CD4-positive, alpha-beta T cell (primary cell): ENCODE measurements around the gene SPOCD1. TPM values are rescaled to one million over a fixed set of nuclear protein-coding genes. Genes with fewer than 3 reads are reported as not detected.

Experiments
- ATAC-seq: fragments of 200-7000 bp; cut with Tn5 transposase; one replicate; pipeline ENCODE4 v1.10.0; 2022; ENCODE audit warnings: mild to moderate bottlenecking; ENCODE audit not compliant: poor library complexity
- CTCF ChIA-PET: fragments of 350-600 bp; sonication (Branson Sonifier 250); formaldehyde crosslinking; loops from one replicate; lab custom pipeline; 2021; ENCODE audit warnings: antibody characterized with exemption, inconsistent platforms; lab: Charles Lee
- POLR2A ChIA-PET: fragments of 350-600 bp; sonication (Branson Sonifier 250); formaldehyde crosslinking; loops from one replicate; lab custom pipeline; 2021; ENCODE audit warnings: antibody characterized with exemption, inconsistent platforms; lab: Charles Lee
- DNase-seq, 14 experiments: peaks; one replicate each; pipeline ENCODE4 v3.0.0-alpha.2; 2013 to 2020; ENCODE audit warnings: mixed read lengths in 2 of 14
- H3K27ac ChIP-seq, 2 donors: one replicate each; pipeline versions ENCODE4 v1.5.1 to v1.7.0; 2013; ENCODE audit warnings: low read length in 2 of 2, low read depth in 1 of 2, mild to moderate bottlenecking in 1 of 2
- H3K27me3 ChIP-seq, 2 experiments: 1 replicate in 1 of 2; 2 replicates in 1 of 2; pipeline versions ENCODE4 v1.6.1 to v1.7.0; 2013; ENCODE audit warnings: low read length in 2 of 2, control low read depth in 1 of 2, mild to moderate bottlenecking in 1 of 2, moderate library complexity in 1 of 2; ENCODE audit not compliant: insufficient read depth in 2 of 2, control insufficient read depth in 1 of 2
- H3K36me3 ChIP-seq: one replicate; pipeline ENCODE4 v1.6.1; 2013; ENCODE audit warnings: low read length, control low read depth; ENCODE audit not compliant: insufficient read depth
- H3K4me1 ChIP-seq: one replicate; pipeline ENCODE4 v1.6.1; 2013; ENCODE audit warnings: low read length, control low read depth; ENCODE audit not compliant: insufficient read depth
- H3K4me3 ChIP-seq: one replicate; pipeline ENCODE4 v1.5.1; 2013; ENCODE audit warnings: mild to moderate bottlenecking, low read length, moderate library complexity
- H3K9me3 ChIP-seq, 2 experiments: 1 replicate in 1 of 2; 2 replicates in 1 of 2; pipeline versions ENCODE4 v1.6.1 to v1.7.0; 2013; ENCODE audit warnings: low read length in 2 of 2, mild to moderate bottlenecking in 2 of 2, control low read depth in 1 of 2, moderate library complexity in 1 of 2; ENCODE audit not compliant: control insufficient read depth in 1 of 2, insufficient read depth in 1 of 2
- H3K27ac Mint-ChIP-seq: one replicate; pipeline ENCODE4 v1.8.0; 2020; ENCODE audit warnings: mixed read lengths
- H3K27me3 Mint-ChIP-seq: one replicate; pipeline ENCODE4 v1.8.0; 2021; ENCODE audit warnings: mixed read lengths
- H3K36me3 Mint-ChIP-seq: one replicate; pipeline ENCODE4 v1.8.0; 2021; ENCODE audit warnings: low read depth, mixed read lengths
- H3K4me1 Mint-ChIP-seq: one replicate; pipeline ENCODE4 v1.8.0; 2021; ENCODE audit warnings: low read depth, mixed read lengths
- H3K4me3 Mint-ChIP-seq: one replicate; pipeline ENCODE4 v1.8.0; 2020; ENCODE audit warnings: mild to moderate bottlenecking, mixed read lengths
- H3K9me3 Mint-ChIP-seq: one replicate; pipeline ENCODE4 v1.8.0; 2020; ENCODE audit warnings: mixed read lengths
- intact Hi-C, 2 experiments: fragments of 100-400 bp; cut with DNase I in 1 of 2; cut with micrococcal nuclease in 1 of 2; formaldehyde crosslinking; loops; one replicate each; pipeline versions ENCODE4 v1.15.1 to v1.9.0; 2023 to 2025; cut with DNase I, micrococcal nuclease
- total RNA-seq, 174 experiments: library from RNA in 2 of 174; stranded (reverse) in 2 of 174; gene quantifications; one replicate each; pipeline ENCODE4 v1.2.3 and lab custom pipeline; 2021 to 2026
- TF ChIP-seq, protein P1 (sequence below): fragments of 200-600 bp; IDR thresholded peaks from one replicate; pipeline ENCODE4 v1.8.0; 2022; ENCODE audit warnings: antibody characterized with exemption, mild to moderate bottlenecking

The SPOCD1 gene
- total RNA-seq, 2 experiments from 2014 or later = 0.11 to 0.27 TPM

DNA sequence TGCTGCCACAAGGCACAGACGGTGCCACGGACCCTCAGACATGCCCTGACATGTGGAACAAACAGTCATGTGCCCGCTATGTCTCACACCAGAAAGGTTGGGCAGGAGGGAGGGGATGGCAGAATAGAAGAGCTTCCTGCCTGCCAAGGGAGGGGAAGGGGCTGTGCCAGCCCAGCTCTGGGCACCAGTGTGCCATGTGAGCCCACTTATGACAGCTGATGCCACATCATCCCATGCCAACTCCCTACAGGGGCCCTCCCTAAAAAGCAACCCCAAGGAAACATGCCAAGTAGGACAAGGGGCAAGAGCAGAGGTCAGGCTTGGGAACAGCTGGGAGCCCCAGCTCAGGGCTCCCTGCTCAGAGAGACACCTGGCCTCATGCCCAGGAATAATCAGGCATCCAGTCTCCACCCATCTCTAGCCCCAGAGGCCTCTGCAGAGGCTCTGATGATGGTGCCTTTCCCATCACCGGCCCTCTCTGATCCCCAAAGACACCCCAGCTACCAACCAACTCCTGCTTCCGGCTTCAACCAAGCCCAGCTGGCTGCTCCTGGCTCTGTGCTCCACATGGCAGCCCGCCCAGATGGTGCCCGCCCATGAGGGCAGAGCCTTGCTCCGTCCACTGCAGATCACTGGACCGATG lies 62.0 kb downstream of the SPOCD1 start:
- no peaks in the 10 kb centered on the region for H3K9me3 Mint-ChIP-seq
- intact Hi-C loops = no loop called here
- TF ChIP-seq, protein P1, sequence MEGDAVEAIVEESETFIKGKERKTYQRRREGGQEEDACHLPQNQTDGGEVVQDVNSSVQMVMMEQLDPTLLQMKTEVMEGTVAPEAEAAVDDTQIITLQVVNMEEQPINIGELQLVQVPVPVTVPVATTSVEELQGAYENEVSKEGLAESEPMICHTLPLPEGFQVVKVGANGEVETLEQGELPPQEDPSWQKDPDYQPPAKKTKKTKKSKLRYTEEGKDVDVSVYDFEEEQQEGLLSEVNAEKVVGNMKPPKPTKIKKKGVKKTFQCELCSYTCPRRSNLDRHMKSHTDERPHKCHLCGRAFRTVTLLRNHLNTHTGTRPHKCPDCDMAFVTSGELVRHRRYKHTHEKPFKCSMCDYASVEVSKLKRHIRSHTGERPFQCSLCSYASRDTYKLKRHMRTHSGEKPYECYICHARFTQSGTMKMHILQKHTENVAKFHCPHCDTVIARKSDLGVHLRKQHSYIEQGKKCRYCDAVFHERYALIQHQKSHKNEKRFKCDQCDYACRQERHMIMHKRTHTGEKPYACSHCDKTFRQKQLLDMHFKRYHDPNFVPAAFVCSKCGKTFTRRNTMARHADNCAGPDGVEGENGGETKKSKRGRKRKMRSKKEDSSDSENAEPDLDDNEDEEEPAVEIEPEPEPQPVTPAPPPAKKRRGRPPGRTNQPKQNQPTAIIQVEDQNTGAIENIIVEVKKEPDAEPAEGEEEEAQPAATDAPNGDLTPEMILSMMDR = no peak

DNA sequence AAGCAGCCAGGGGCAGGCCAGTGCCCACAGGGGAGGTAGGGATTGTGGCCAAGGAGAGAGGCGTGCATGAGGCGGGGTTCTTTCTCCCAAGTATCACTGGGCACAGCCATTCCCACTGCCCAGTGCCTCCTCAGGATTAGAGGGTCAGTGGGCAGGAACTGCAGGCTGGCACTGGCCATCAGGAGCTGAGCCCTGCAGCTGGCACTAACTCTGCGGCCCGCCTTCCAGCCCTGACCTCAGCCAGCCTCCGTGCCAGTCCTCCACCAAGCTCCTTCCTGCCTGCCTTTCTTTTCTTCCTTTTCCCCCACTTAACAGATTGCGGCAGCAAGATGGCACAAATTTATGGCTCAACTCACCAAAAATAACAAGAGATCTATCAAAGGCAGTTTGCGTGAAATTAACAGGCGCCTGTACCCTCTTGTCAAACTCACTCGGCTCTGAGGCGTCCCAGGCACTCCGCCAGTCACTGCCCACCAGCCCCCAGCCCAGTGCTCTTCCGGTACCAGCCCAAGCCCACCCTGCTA lies 62.8 kb downstream of the SPOCD1 start:
- DNase-seq = no peak
- Mint-ChIP-seq H3K4me3 (no peak overlapping the region), H3K36me3 (no peaks in the 10 kb centered on the region), H3K9me3 (no peaks in the 10 kb centered on the region), H3K27me3 (no peaks in the 10 kb centered on the region), H3K27ac (no peak overlapping the region), H3K4me1 (peaks cover 13% of the 10 kb centered on the region)
- H3K4me1 ChIP-seq = peaks cover 21% of the 10 kb centered on the region
- TF ChIP-seq, protein P1 = no peak
- intact Hi-C loops = no loop called here
- CTCF ChIA-PET = no interaction called here
- no peak overlapping the region for H3K27ac ChIP-seq
- no peak for ATAC-seq
- POLR2A ChIA-PET = no interaction called here
- no peaks in the 10 kb centered on the region for H3K36me3 ChIP-seq
- H3K9me3 ChIP-seq = no peaks in the 10 kb centered on the region
- no peak overlapping the region for H3K4me3 ChIP-seq
- H3K27me3 ChIP-seq = no peaks in the 10 kb centered on the region

More for the DNA sequence above, 62.0 kb downstream of the SPOCD1 start:
- Histone ChIP-seq H3K4me3 (no peak overlapping the region), H3K27ac (no peak overlapping the region), H3K4me1 (peaks cover 21% of the 10 kb centered on the region), H3K27me3 (no peaks in the 10 kb centered on the region), H3K9me3 (no peaks in the 10 kb centered on the region), H3K36me3 (no peaks in the 10 kb centered on the region)
- DNase-seq (no peak), ATAC-seq (no peak)
- no peak overlapping the region for H3K27ac Mint-ChIP-seq
- CTCF ChIA-PET = interaction anchor here (0.7 kb wide), 1 partner anchor 11 kb away, joined by 3 read pairs; no protein-coding TSS in a partner anchor
- no peak overlapping the region for H3K4me3 Mint-ChIP-seq
- H3K36me3 Mint-ChIP-seq = no peaks in the 10 kb centered on the region
- no peaks in the 10 kb centered on the region for H3K27me3 Mint-ChIP-seq
- POLR2A ChIA-PET = no interaction called here
- peaks cover 13% of the 10 kb centered on the region for H3K4me1 Mint-ChIP-seq

DNA sequence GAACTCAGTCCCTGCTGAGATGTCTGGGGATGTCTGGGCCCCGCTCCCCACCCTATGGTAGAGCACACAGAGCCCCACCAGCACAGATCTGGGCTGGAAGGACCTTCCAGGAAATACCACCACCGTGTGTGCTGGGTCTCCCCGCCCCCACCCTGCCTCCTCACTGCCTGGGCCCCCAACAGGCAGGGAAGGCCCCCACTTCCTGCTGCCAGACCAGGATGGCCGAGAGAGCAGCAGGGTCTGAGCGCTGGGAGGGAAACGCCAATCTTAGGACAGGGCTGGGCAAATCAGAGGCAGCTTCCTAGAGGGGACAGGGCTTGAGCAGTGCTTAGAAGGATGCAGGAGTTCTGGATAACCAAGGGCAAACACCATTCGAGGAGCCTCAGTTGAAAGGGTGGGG lies 63.6 kb downstream of the SPOCD1 start:
- DNase-seq (no peak), ATAC-seq (no peak)
- Mint-ChIP-seq H3K4me1 (peaks cover 13% of the 10 kb centered on the region), H3K4me3 (no peak overlapping the region), H3K27ac (no peak overlapping the region), H3K27me3 (no peaks in the 10 kb centered on the region), H3K9me3 (no peaks in the 10 kb centered on the region), H3K36me3 (no peaks in the 10 kb centered on the region)
- Histone ChIP-seq H3K36me3 (no peaks in the 10 kb centered on the region), H3K4me3 (no peak overlapping the region), H3K9me3 (no peaks in the 10 kb centered on the region), H3K27ac (no peak overlapping the region), H3K27me3 (no peaks in the 10 kb centered on the region), H3K4me1 (peaks cover 21% of the 10 kb centered on the region)
- ChIA-PET CTCF (no interaction called here), POLR2A (no interaction called here)
- TF ChIP-seq, protein P1 = no peak
- intact Hi-C loops = no loop called here
